HG02870 (cell line): ENCODE data around the gene TBC1D24.
"Not testable (repeated sequence)": the region's sequence is repeated elsewhere in the genome, so short reads cannot be mapped to it uniquely, and the experiment has no call there.

Experiments used
- ATAC-seq: cut with Tn5 transposase; IDR thresholded peaks from one replicate; pipeline ENCODE4 v1.9.1; 2021; ENCODE audit warnings: mild to moderate bottlenecking, moderate library complexity; ENCODE audit not compliant: unreplicated experiment

Gene TBC1D24

GRCh38 chr16:2474877-2475412 lies at the start of gene TBC1D24:
TSS of gene TBC1D24 (plus strand) at chr16:2475127. CDS start at chr16:2496149, 21,022 bp downstream.
- no peak for ATAC-seq

- no peak for ATAC-seq
These were observed 49.0 kb upstream of the TBC1D24 start for GRCh38 chr16:2425825-2426430.

GRCh38 chr16:2426941-2427361 lies 48.0 kb upstream of the TBC1D24 start:
- no peak for ATAC-seq

- no peak for ATAC-seq
These were observed 47.4 kb upstream of the TBC1D24 start for GRCh38 chr16:2427526-2427925.

- ATAC-seq: no peak
These were observed 46.7 kb upstream of the TBC1D24 start for GRCh38 chr16:2428051-2428783.

- ATAC-seq: no peak
These were observed 46.2 kb upstream of the TBC1D24 start for GRCh38 chr16:2428784-2429033.

GRCh38 chr16:2429034-2429770 lies 45.7 kb upstream of the TBC1D24 start, which contains the start of gene CCNF:
TSS of gene CCNF (plus strand) at chr16:2429447. CDS start at chr16:2429482, 35 bp downstream.
- peak; percentile 86 for ATAC-seq

GRCh38 chr16:2429771-2430663 lies 44.9 kb upstream of the TBC1D24 start:
- no peak for ATAC-seq

GRCh38 chr16:2432286-2432685 lies 42.6 kb upstream of the TBC1D24 start:
- ATAC-seq: no peak

- ATAC-seq: no peak
These were observed 42.0 kb upstream of the TBC1D24 start for GRCh38 chr16:2432801-2433505.

GRCh38 chr16:2435236-2435635 lies 39.7 kb upstream of the TBC1D24 start:
- ATAC-seq: not testable (repeated sequence)

GRCh38 chr16:2436110-2436509 lies 38.8 kb upstream of the TBC1D24 start:
- ATAC-seq: no peak

- no peak for ATAC-seq
These were observed 37.7 kb upstream of the TBC1D24 start for GRCh38 chr16:2437032-2437790.

- ATAC-seq: no peak
These were observed 36.8 kb upstream of the TBC1D24 start for GRCh38 chr16:2438121-2438520.

GRCh38 chr16:2439598-2439997 lies 35.3 kb upstream of the TBC1D24 start:
- no peak for ATAC-seq

- ATAC-seq: not testable (repeated sequence)
These were observed 33.7 kb upstream of the TBC1D24 start for GRCh38 chr16:2441143-2441804.

GRCh38 chr16:2443555-2443954 lies 31.4 kb upstream of the TBC1D24 start:
- no peak for ATAC-seq

GRCh38 chr16:2447920-2448583 lies 26.9 kb upstream of the TBC1D24 start:
- ATAC-seq: no peak
